Gastrocnemius medialis (tissue), 4 donors: ENCODE results near the gene PIP4K2C.

Source experiments
- POLR2A ChIP-seq, 2 donors: fragments of 450-650 bp; IDR thresholded peaks; one replicate each; pipeline ENCODE4 v1.6.1; 2017; ENCODE audit warnings: antibody characterized with exemption in 2 of 2, mild to moderate bottlenecking in 2 of 2, moderate library complexity in 2 of 2
- TF ChIP-seq, protein P1 (sequence below), 5 experiments: fragments of 450-650 bp in 3 of 5; fragments of 200-600 bp in 2 of 5; sonication (generic) in 2 of 5; IDR thresholded peaks in 4 of 5; conservative IDR thresholded peaks in 1 of 5; 1 replicate in 4 of 5; 2 replicates in 1 of 5; pipeline ENCODE4 v1.5.1; 2016 to 2019; ENCODE audit warnings: antibody characterized with exemption in 5 of 5, mild to moderate bottlenecking in 3 of 5, moderate library complexity in 3 of 5

DNA sequence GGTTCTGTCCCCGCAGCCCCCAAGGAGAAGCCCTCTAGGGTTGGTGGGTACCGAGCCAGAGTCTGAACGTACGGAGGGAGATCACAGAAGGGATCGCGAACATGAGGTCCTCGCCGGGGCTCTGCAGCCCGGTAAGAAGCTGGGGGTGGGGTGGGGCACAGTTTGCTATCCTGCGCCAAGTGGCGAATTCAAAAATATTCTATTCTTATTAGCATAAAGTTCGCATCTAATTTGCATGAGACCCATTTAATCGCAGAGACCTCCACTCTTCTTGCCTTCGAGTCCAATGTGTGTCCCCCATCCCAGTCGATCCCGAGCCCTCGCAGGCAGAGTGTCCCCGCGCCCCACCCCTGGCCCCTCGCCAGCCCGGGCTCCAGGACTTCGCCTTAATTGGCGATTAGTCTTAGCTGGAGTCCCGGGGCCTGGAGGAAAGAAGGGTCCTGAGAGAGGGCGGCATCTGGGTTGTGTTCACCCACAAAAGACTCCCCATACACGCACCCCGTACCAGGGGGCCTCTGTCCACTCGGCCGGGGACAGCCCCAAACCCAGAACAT lies 19.6 kb downstream of the PIP4K2C start:
- TF ChIP-seq, protein P1, sequence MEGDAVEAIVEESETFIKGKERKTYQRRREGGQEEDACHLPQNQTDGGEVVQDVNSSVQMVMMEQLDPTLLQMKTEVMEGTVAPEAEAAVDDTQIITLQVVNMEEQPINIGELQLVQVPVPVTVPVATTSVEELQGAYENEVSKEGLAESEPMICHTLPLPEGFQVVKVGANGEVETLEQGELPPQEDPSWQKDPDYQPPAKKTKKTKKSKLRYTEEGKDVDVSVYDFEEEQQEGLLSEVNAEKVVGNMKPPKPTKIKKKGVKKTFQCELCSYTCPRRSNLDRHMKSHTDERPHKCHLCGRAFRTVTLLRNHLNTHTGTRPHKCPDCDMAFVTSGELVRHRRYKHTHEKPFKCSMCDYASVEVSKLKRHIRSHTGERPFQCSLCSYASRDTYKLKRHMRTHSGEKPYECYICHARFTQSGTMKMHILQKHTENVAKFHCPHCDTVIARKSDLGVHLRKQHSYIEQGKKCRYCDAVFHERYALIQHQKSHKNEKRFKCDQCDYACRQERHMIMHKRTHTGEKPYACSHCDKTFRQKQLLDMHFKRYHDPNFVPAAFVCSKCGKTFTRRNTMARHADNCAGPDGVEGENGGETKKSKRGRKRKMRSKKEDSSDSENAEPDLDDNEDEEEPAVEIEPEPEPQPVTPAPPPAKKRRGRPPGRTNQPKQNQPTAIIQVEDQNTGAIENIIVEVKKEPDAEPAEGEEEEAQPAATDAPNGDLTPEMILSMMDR (IDR thresholded peaks at IDR 0.05 in 4 of 5, conservative IDR thresholded peaks at IDR 0.05 in 1 of 5): no peak
- no peak for TF ChIP-seq POLR2A (IDR thresholded peaks at IDR 0.05)
